ENCODE measurements around the gene SPRED2.

SPRED2 gene

DNA sequence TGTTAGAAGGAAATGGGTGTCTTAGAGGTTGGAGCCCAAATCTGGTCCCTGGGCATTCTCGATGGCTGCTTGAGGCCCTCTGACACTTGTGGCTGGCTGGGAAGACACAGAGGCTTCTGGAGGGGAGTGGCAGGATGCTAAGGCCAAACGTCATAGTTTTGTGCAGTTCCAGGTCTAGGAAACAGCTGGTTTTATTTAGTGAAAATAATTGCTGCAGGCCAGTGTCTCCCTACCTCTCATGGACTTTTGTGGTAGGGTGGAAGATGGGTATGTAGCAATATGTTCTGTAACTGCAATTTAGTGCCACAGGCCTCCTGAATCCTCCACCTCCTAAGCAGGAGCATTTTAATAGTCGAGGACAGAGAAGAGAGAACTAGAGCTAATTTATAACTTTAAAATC lies 32.2 kb upstream of the SPRED2 start:
- FAIRE-seq (no peak), DNase-seq (ENCODE audit: insufficient read length) (no peak)
- TF ChIP-seq POLR2A (IDR thresholded peaks at IDR 0.05; ENCODE audit: low read depth, low read length) (no peak), TAF1 (IDR thresholded peaks at IDR 0.05; ENCODE audit: borderline replicate concordance, low read depth, low read length) (no peak), POLR2AphosphoS5 (IDR thresholded peaks at IDR 0.05; ENCODE audit: low read depth, low read length) (no peak)

DNA sequence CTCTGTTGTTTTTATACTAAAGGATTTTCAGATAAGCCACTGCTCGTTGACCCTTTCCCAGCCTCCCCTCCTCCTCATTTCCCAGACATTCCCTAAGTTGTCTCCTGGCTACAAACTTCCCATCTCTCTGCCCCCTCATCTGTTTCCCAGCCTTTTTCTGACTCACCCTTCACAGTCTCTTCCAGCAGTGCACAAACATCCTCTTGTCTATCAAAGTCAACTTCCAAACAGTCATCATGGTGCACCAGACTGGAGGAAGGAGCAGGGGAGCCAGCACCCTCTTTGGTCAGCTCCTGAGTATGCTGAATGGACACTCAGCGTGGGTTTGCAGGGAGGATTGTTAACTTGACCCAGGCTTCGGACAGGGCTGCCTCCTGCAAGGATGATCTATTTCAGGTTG lies 26.6 kb upstream of the SPRED2 start:
- TF ChIP-seq TAF1 (IDR thresholded peaks at IDR 0.05; ENCODE audit: borderline replicate concordance, low read depth, low read length) (no peak), POLR2A (IDR thresholded peaks at IDR 0.05; ENCODE audit: low read depth, low read length) (no peak), POLR2AphosphoS5 (IDR thresholded peaks at IDR 0.05; ENCODE audit: low read depth, low read length) (no peak)
- no peak for DNase-seq (ENCODE audit: insufficient read length)
- FAIRE-seq = no peak

DNA sequence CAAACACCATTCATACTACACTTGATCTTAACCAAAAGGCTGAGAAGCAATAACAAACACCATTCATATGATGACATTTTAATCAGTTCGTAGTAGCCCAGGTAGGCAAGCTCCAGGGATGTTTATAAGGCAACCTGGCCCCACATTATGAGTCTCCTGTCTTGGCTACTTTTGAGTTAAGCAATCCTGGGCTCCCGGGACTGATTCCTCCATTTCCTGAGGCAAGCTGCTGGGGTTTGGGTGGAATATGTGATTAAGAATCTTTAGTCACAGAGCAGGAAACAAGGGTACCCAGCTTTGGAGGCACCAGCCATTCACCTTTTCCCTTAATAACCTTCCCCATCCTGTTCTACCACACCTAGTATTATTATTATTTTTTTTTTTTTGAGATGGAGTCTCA lies 24.5 kb upstream of the SPRED2 start:
- FAIRE-seq (no peak), DNase-seq (ENCODE audit: insufficient read length) (no peak)
- no peak for TF ChIP-seq POLR2AphosphoS5 (IDR thresholded peaks at IDR 0.05; ENCODE audit: low read depth, low read length)
- TF ChIP-seq POLR2A (IDR thresholded peaks at IDR 0.05; ENCODE audit: low read depth, low read length) = no peak
- no peak for TF ChIP-seq TAF1 (IDR thresholded peaks at IDR 0.05; ENCODE audit: borderline replicate concordance, low read depth, low read length)

DNA sequence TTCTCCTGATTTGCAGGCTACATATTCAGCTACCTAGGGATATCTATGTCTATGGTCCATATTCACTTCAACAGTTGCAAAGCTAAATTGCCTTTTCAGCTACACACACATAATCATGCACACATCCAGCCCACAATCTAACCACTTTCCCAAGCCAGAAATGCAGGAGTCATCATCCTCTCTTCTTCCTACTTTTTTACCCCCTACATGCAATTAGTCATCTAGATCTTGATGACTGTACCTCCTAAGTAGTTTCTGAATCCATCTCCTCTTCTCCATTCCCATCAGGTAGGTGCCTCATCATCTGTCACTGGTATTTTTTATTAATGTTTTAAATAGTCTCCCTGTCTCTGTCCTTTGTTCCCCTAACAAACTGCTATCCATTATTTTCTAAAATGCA lies 23.7 kb upstream of the SPRED2 start:
- DNase-seq (ENCODE audit: insufficient read length) = no peak
- no peak for FAIRE-seq
- TF ChIP-seq POLR2AphosphoS5 (IDR thresholded peaks at IDR 0.05; ENCODE audit: low read depth, low read length) = no peak
- no peak for TF ChIP-seq TAF1 (IDR thresholded peaks at IDR 0.05; ENCODE audit: borderline replicate concordance, low read depth, low read length)
- no peak for TF ChIP-seq POLR2A (IDR thresholded peaks at IDR 0.05; ENCODE audit: low read depth, low read length)

GRCh38 chr2:65453916-65454315 lies 21.5 kb upstream of the SPRED2 start:
- FAIRE-seq (no peak), DNase-seq (ENCODE audit: insufficient read length) (no peak)
- TF ChIP-seq POLR2AphosphoS5 (IDR thresholded peaks at IDR 0.05; ENCODE audit: low read depth, low read length) = no peak
- TF ChIP-seq TAF1 (IDR thresholded peaks at IDR 0.05; ENCODE audit: borderline replicate concordance, low read depth, low read length) = no peak
- TF ChIP-seq POLR2A (IDR thresholded peaks at IDR 0.05; ENCODE audit: low read depth, low read length) = no peak

DNA sequence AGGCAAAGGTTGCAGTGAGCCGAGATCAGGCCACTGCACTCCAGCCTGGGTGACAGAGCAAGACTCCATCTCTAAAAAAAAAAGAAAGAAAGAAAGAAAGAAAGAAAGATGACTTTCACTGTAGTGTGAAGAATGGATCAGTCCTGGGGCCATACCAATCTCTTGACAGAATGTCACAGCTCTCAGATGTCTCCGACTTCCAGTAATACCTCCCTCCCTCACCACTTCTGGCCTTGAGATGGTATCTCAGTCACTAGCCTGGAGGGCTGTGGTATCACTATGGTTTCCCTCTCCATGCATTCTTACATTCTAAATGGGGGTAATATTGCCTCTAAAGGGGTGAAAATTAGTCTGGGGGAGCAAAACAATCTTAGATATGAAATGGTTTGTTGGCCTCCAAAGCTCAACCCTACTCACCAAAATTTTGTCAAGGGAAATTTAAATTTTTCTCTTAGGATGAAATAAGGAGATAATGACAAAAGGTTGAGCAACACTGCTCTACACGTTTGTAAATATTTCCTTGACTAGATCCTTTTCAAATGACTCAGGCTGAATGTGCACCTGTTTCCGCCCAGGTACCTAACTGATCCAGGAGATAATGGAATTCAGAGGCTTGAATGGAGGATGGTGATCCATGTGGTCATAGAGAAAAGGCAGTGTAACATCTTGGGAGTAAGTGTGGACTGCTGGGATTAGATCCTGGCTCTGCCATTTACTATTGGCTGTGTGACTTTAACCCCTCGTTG lies 19.9 kb upstream of the SPRED2 start:
- FAIRE-seq (no peak), DNase-seq (ENCODE audit: insufficient read length) (no peak)
- TF ChIP-seq TAF1 (IDR thresholded peaks at IDR 0.05; ENCODE audit: borderline replicate concordance, low read depth, low read length) = no peak
- no peak for TF ChIP-seq POLR2A (IDR thresholded peaks at IDR 0.05; ENCODE audit: low read depth, low read length)
- TF ChIP-seq POLR2AphosphoS5 (IDR thresholded peaks at IDR 0.05; ENCODE audit: low read depth, low read length) = no peak

DNA sequence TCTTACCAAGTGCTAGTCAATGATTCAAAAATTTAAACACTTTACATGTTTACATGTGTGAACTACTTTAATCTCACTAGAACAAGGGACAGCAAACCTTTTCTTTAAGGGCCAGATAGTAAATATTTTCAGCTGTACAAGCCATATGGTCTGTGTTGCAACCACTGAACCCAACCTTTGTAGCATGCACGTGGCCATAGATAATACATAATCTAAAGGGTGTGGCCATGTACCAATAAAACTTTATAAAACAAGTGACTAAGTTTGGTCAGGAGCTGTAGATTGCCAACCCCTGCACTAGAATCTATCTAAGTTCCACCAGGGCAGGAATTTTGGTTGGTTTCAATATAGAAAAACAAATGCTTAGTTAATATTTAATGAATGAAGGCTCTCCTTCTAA lies 18.4 kb upstream of the SPRED2 start:
- no peak for TF ChIP-seq TAF1 (IDR thresholded peaks at IDR 0.05; ENCODE audit: borderline replicate concordance, low read depth, low read length)
- TF ChIP-seq POLR2AphosphoS5 (IDR thresholded peaks at IDR 0.05; ENCODE audit: low read depth, low read length) = no peak
- no peak for TF ChIP-seq POLR2A (IDR thresholded peaks at IDR 0.05; ENCODE audit: low read depth, low read length)
- no peak for DNase-seq (ENCODE audit: insufficient read length)
- no peak for FAIRE-seq

GRCh38 chr2:65450393-65450792 lies 18.0 kb upstream of the SPRED2 start:
- DNase-seq (ENCODE audit: insufficient read length) = no peak
- FAIRE-seq = no peak
- TF ChIP-seq POLR2A (IDR thresholded peaks at IDR 0.05; ENCODE audit: low read depth, low read length) (no peak), POLR2AphosphoS5 (IDR thresholded peaks at IDR 0.05; ENCODE audit: low read depth, low read length) (no peak), TAF1 (IDR thresholded peaks at IDR 0.05; ENCODE audit: borderline replicate concordance, low read depth, low read length) (no peak)

DNA sequence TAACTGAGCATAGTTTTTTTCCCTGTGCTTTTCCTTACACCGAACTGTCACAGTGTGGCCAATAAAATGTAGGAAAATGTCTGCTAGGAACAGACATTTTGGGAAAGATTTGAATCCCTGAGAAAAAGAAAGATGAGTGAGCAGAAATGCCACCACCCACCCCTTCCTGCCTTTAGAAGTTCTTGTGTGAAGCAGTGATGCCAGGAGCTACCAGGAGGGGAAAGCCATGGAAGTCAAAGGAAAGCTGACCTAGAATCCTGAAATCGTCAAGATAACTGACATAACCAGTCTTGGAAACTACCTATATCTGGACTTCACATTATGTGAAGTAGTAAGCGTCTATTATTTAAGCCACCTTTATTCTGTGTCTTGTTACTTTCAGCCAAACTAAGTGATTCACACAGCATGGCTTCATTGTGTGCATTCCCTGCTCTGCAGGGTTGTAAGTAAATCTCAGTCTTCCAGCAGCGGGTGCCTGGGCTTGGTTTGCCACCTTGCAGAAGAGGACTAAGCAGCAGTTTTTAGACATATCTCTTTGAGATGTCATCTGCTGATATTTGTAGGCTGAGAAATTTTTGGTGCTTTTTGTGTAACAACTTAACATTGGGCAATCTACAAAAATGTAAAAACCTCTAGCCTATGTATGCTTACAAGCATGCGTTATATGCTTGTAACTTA lies 11.2 kb upstream of the SPRED2 start:
- no peak for DNase-seq (ENCODE audit: insufficient read length)
- FAIRE-seq = no peak
- TF ChIP-seq POLR2AphosphoS5 (IDR thresholded peaks at IDR 0.05; ENCODE audit: low read depth, low read length) (no peak), POLR2A (IDR thresholded peaks at IDR 0.05; ENCODE audit: low read depth, low read length) (no peak), TAF1 (IDR thresholded peaks at IDR 0.05; ENCODE audit: borderline replicate concordance, low read depth, low read length) (no peak)

DNA sequence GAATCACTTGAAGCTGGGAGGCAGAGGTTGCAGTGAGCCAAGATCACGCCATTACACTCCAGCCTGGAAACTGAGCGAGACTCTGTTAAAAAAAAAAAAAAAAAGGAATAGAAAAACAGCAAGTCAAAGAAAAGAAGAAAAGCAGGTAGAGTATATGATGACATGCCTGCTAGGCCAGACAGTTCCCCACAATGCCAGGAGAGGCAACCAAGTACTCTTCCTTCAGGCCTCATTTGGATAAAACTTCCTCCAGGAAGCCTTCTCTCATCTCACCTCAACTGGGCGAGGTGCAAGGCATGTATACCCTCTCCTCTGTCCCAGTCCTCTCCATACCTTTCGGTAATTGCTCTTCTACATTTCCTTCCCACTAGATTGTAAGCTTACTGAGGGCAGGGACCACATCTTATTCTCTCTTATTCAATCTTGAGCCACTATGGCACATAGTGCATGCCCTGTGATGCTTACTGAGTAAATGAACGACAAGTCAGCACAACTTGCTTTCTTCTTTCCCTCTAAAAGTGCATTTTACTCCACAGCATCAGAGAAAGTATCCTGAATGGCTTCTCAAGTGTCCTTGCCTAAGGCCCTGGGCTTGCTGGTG lies 10.1 kb upstream of the SPRED2 start:
- TF ChIP-seq POLR2AphosphoS5 (IDR thresholded peaks at IDR 0.05; ENCODE audit: low read depth, low read length) (no peak), TAF1 (IDR thresholded peaks at IDR 0.05; ENCODE audit: borderline replicate concordance, low read depth, low read length) (no peak), POLR2A (IDR thresholded peaks at IDR 0.05; ENCODE audit: low read depth, low read length) (no peak)
- no peak for FAIRE-seq

GRCh38 chr2:65438137-65438899 lies 5.9 kb upstream of the SPRED2 start:
- FAIRE-seq (no peak), DNase-seq (ENCODE audit: insufficient read length) (no peak)

More for the DNA sequence above, 10.1 kb upstream of the SPRED2 start:
- no peak for DNase-seq (ENCODE audit: insufficient read length)

More at GRCh38 chr2:65438137-65438899, 5.9 kb upstream of the SPRED2 start:
- TF ChIP-seq POLR2A (IDR thresholded peaks at IDR 0.05; ENCODE audit: low read depth, low read length) (no peak), POLR2AphosphoS5 (IDR thresholded peaks at IDR 0.05; ENCODE audit: low read depth, low read length) (no peak), TAF1 (IDR thresholded peaks at IDR 0.05; ENCODE audit: borderline replicate concordance, low read depth, low read length) (no peak)
